ENCODE data around the gene KLK7. TPM values are rescaled to one million over a fixed set of nuclear protein-coding genes. Genes with fewer than 3 reads are reported as not detected.

Gene KLK7
- total and polyA plus RNA-seq, 2 donors = 0.52 to 5.0 TPM

GRCh38 chr19:51016798-51017683 is 33.3 kb upstream of the KLK7 start:
- Histone ChIP-seq H3K4me3 (ENCODE audit: low read length in 2 of 2) (no peak overlapping the region), H3K27me3 (ENCODE audit: control insufficient read depth in 2 of 2, insufficient read depth in 1 of 2, low read length in 1 of 2) (peaks cover 30 to 58% of the 10 kb centered on the region in 2 donors), H3K27ac (ENCODE audit: low read depth in 1 of 2, low read length in 1 of 2) (no peak overlapping the region), H3K36me3 (ENCODE audit: control insufficient read depth in 2 of 2, insufficient read depth in 2 of 2, low read length in 1 of 2) (no peaks in the 10 kb centered on the region), H3K4me1 (ENCODE audit: control insufficient read depth in 2 of 2, insufficient read depth in 2 of 2, low read length in 2 of 2) (no peaks in the 10 kb centered on the region), H3K9me3 (ENCODE audit: control insufficient read depth in 2 of 2, insufficient read depth in 1 of 2, low read length in 1 of 2) (no peaks in the 10 kb centered on the region)
- 4% methylated on average over 68 of the region's 68 CpGs for whole genome bisulfite sequencing
- DNase-seq (ENCODE audit: low read depth in 6 of 9, low spot score in 9 of 9) = peak in 2 of 9 donors; percentile 6 to 30

GRCh38 chr19:51015691-51016267 is 32.1 kb upstream of the KLK7 start:
- no peak for DNase-seq (ENCODE audit: low read depth in 6 of 9, low spot score in 9 of 9)
- no peak overlapping the region for H3K27ac ChIP-seq (ENCODE audit: low read depth in 1 of 2, low read length in 1 of 2)
- no peaks in the 10 kb centered on the region for H3K4me1 ChIP-seq (ENCODE audit: control insufficient read depth in 2 of 2, insufficient read depth in 2 of 2, low read length in 2 of 2)
- peaks cover 30 to 56% of the 10 kb centered on the region in 2 donors for H3K27me3 ChIP-seq (ENCODE audit: control insufficient read depth in 2 of 2, insufficient read depth in 1 of 2, low read length in 1 of 2)
- H3K36me3 ChIP-seq (ENCODE audit: control insufficient read depth in 2 of 2, insufficient read depth in 2 of 2, low read length in 1 of 2) = no peaks in the 10 kb centered on the region
- H3K9me3 ChIP-seq (ENCODE audit: control insufficient read depth in 2 of 2, insufficient read depth in 1 of 2, low read length in 1 of 2) = no peaks in the 10 kb centered on the region
- H3K4me3 ChIP-seq (ENCODE audit: low read length in 2 of 2) = no peak overlapping the region
- 89% methylated on average over 19 of the region's 19 CpGs for WGBS

GRCh38 chr19:51014242-51014641 is 30.5 kb upstream of the KLK7 start:
- H3K9me3 ChIP-seq (ENCODE audit: control insufficient read depth in 2 of 2, insufficient read depth in 1 of 2, low read length in 1 of 2) = no peaks in the 10 kb centered on the region
- no peak overlapping the region for H3K27ac ChIP-seq (ENCODE audit: low read depth in 1 of 2, low read length in 1 of 2)
- no peak overlapping the region for H3K4me3 ChIP-seq (ENCODE audit: low read length in 2 of 2)
- 90% methylated on average over 6 of the region's 6 CpGs for WGBS
- no peaks in the 10 kb centered on the region for H3K4me1 ChIP-seq (ENCODE audit: control insufficient read depth in 2 of 2, insufficient read depth in 2 of 2, low read length in 2 of 2)
- peaks cover 18 to 41% of the 10 kb centered on the region in 2 donors for H3K27me3 ChIP-seq (ENCODE audit: control insufficient read depth in 2 of 2, insufficient read depth in 1 of 2, low read length in 1 of 2)
- H3K36me3 ChIP-seq (ENCODE audit: control insufficient read depth in 2 of 2, insufficient read depth in 2 of 2, low read length in 1 of 2) = no peaks in the 10 kb centered on the region
- no peak for DNase-seq (ENCODE audit: low read depth in 6 of 9, low spot score in 9 of 9)

- Histone ChIP-seq H3K36me3 (ENCODE audit: control insufficient read depth in 2 of 2, insufficient read depth in 2 of 2, low read length in 1 of 2) (no peaks in the 10 kb centered on the region), H3K27me3 (ENCODE audit: control insufficient read depth in 2 of 2, insufficient read depth in 1 of 2, low read length in 1 of 2) (peaks cover 12 to 26% of the 10 kb centered on the region in 2 donors), H3K9me3 (ENCODE audit: control insufficient read depth in 2 of 2, insufficient read depth in 1 of 2, low read length in 1 of 2) (no peaks in the 10 kb centered on the region), H3K4me1 (ENCODE audit: control insufficient read depth in 2 of 2, insufficient read depth in 2 of 2, low read length in 2 of 2) (no peaks in the 10 kb centered on the region), H3K4me3 (ENCODE audit: low read length in 2 of 2) (no peak overlapping the region), H3K27ac (ENCODE audit: low read depth in 1 of 2, low read length in 1 of 2) (no peak overlapping the region)
- no peak for DNase-seq (ENCODE audit: low read depth in 6 of 9, low spot score in 9 of 9)
- WGBS = 76% methylated on average over 12 of the region's 12 CpGs
Observed at GRCh38 chr19:51012661-51013190, 29.0 kb upstream of the KLK7 start.

GRCh38 chr19:51010066-51010795 is 26.5 kb upstream of the KLK7 start:
- H3K27me3 ChIP-seq (ENCODE audit: control insufficient read depth in 2 of 2, insufficient read depth in 1 of 2, low read length in 1 of 2) = peaks cover 0 to 3% of the 10 kb centered on the region in 2 donors
- 79% methylated on average over 4 of the region's 4 CpGs for WGBS

GRCh38 chr19:51009061-51009891 is 25.6 kb upstream of the KLK7 start:
- WGBS = 78% methylated on average over 19 of the region's 19 CpGs
- DNase-seq (ENCODE audit: low read depth in 6 of 9, low spot score in 9 of 9) = no peak
- Histone ChIP-seq H3K27me3 (ENCODE audit: control insufficient read depth in 2 of 2, insufficient read depth in 1 of 2, low read length in 1 of 2) (no peaks in the 10 kb centered on the region), H3K27ac (ENCODE audit: low read depth in 1 of 2, low read length in 1 of 2) (no peak overlapping the region), H3K9me3 (ENCODE audit: control insufficient read depth in 2 of 2, insufficient read depth in 1 of 2, low read length in 1 of 2) (no peaks in the 10 kb centered on the region), H3K4me1 (ENCODE audit: control insufficient read depth in 2 of 2, insufficient read depth in 2 of 2, low read length in 2 of 2) (no peaks in the 10 kb centered on the region), H3K4me3 (ENCODE audit: low read length in 2 of 2) (no peak overlapping the region), H3K36me3 (ENCODE audit: control insufficient read depth in 2 of 2, insufficient read depth in 2 of 2, low read length in 1 of 2) (no peaks in the 10 kb centered on the region)

More at GRCh38 chr19:51010066-51010795, 26.5 kb upstream of the KLK7 start:
- no peak for DNase-seq (ENCODE audit: low read depth in 6 of 9, low spot score in 9 of 9)
- no peaks in the 10 kb centered on the region for H3K36me3 ChIP-seq (ENCODE audit: control insufficient read depth in 2 of 2, insufficient read depth in 2 of 2, low read length in 1 of 2)
- H3K4me1 ChIP-seq (ENCODE audit: control insufficient read depth in 2 of 2, insufficient read depth in 2 of 2, low read length in 2 of 2) = no peaks in the 10 kb centered on the region
- H3K9me3 ChIP-seq (ENCODE audit: control insufficient read depth in 2 of 2, insufficient read depth in 1 of 2, low read length in 1 of 2) = no peaks in the 10 kb centered on the region
- no peak overlapping the region for H3K27ac ChIP-seq (ENCODE audit: low read depth in 1 of 2, low read length in 1 of 2)
- H3K4me3 ChIP-seq (ENCODE audit: low read length in 2 of 2) = no peak overlapping the region

- Histone ChIP-seq H3K36me3 (ENCODE audit: control insufficient read depth in 2 of 2, insufficient read depth in 2 of 2, low read length in 1 of 2) (no peaks in the 10 kb centered on the region), H3K27ac (ENCODE audit: low read depth in 1 of 2, low read length in 1 of 2) (no peak overlapping the region), H3K4me1 (ENCODE audit: control insufficient read depth in 2 of 2, insufficient read depth in 2 of 2, low read length in 2 of 2) (no peaks in the 10 kb centered on the region), H3K4me3 (ENCODE audit: low read length in 2 of 2) (no peak overlapping the region), H3K9me3 (ENCODE audit: control insufficient read depth in 2 of 2, insufficient read depth in 1 of 2, low read length in 1 of 2) (peaks cover 0 to 3% of the 10 kb centered on the region in 2 donors), H3K27me3 (ENCODE audit: control insufficient read depth in 2 of 2, insufficient read depth in 1 of 2, low read length in 1 of 2) (peaks cover 0 to 4% of the 10 kb centered on the region in 2 donors)
- 93% methylated on average over 3 of the region's 3 CpGs for WGBS
- no peak for DNase-seq (ENCODE audit: low read depth in 6 of 9, low spot score in 9 of 9)
Observed at GRCh38 chr19:51007488-51007887, 23.8 kb upstream of the KLK7 start.

- Histone ChIP-seq H3K4me1 (ENCODE audit: control insufficient read depth in 2 of 2, insufficient read depth in 2 of 2, low read length in 2 of 2) (no peaks in the 10 kb centered on the region), H3K36me3 (ENCODE audit: control insufficient read depth in 2 of 2, insufficient read depth in 2 of 2, low read length in 1 of 2) (no peaks in the 10 kb centered on the region), H3K27me3 (ENCODE audit: control insufficient read depth in 2 of 2, insufficient read depth in 1 of 2, low read length in 1 of 2) (peaks cover 0 to 13% of the 10 kb centered on the region in 2 donors), H3K4me3 (ENCODE audit: low read length in 2 of 2) (no peak overlapping the region), H3K27ac (ENCODE audit: low read depth in 1 of 2, low read length in 1 of 2) (no peak overlapping the region), H3K9me3 (ENCODE audit: control insufficient read depth in 2 of 2, insufficient read depth in 1 of 2, low read length in 1 of 2) (peaks cover 0 to 3% of the 10 kb centered on the region in 2 donors)
- no peak for DNase-seq (ENCODE audit: low read depth in 6 of 9, low spot score in 9 of 9)
- 69% methylated on average over 8 of the region's 8 CpGs for WGBS
Observed at GRCh38 chr19:51006406-51006805, 22.7 kb upstream of the KLK7 start.
